Cardiac muscle cell (in vitro differentiated cells and primary cell): ENCODE measurements around the gene CCDC97. TPM values are rescaled to one million over a fixed set of nuclear protein-coding genes. Genes with fewer than 3 reads are reported as not detected.

Source experiments
- DNase-seq, 2 donors: peaks; one replicate each; pipeline versions ENCODE4 v3.0.0 to v3.0.0-alpha.2; 2010 to 2017; ENCODE audit warnings: low read depth in 1 of 2, low spot score in 1 of 2
- H3K27ac ChIP-seq: fragments of 200-600 bp; sonication (generic); 2 replicates; pipeline ENCODE4 v1.5.1; 2016
- H3K27me3 ChIP-seq: fragments of 200-600 bp; sonication (generic); 2 replicates; pipeline ENCODE4 v1.6.0; 2016; ENCODE audit warnings: control low read depth
- H3K36me3 ChIP-seq: fragments of 200-600 bp; sonication (generic); 2 replicates; pipeline ENCODE4 v1.5.1; 2016; ENCODE audit warnings: control low read depth
- H3K4me1 ChIP-seq: fragments of 200-600 bp; sonication (generic); 2 replicates; pipeline ENCODE4 v1.8.1; 2017; ENCODE audit warnings: low read depth, mild to moderate bottlenecking, mixed run types
- H3K4me3 ChIP-seq: fragments of 200-600 bp; sonication (generic); 2 replicates; pipeline ENCODE4 v1.5.1; 2016; ENCODE audit warnings: mild to moderate bottlenecking
- H3K9me3 ChIP-seq: fragments of 200-600 bp; sonication (generic); 2 replicates; pipeline ENCODE4 v1.5.1; 2017; ENCODE audit warnings: low read depth, mild to moderate bottlenecking, control low read depth
- polyA plus RNA-seq: library from polyadenylated mRNA; unstranded; fragments of >200 nt; fragmentation: Nextera tagmentation; extraction: Ambion mirVana; gene quantifications from 2 replicates; pipeline ENCODE4 v1.2.1, GENCODE V29; 2016
- total RNA-seq: library from RNA; depleted of rRNA; stranded (reverse); fragments of >200 nt; gene quantifications from 2 replicates; pipeline ENCODE4 v1.2.3, GENCODE V29; 2016
- TF ChIP-seq, protein P1 (sequence below): IDR thresholded peaks from 2 replicates; pipeline ENCODE4 v1.5.1; 2012; ENCODE audit warnings: low read depth, mild to moderate bottlenecking, low read length

The CCDC97 gene
- total and polyA plus RNA-seq, 2 experiments from 2014 or later = 24.6 to 29.7 TPM

- no peak overlapping the region for H3K4me3 ChIP-seq
- peaks cover 21% of the 10 kb centered on the region for H3K4me1 ChIP-seq
- H3K27ac ChIP-seq = no peak overlapping the region
- H3K27me3 ChIP-seq = no peaks in the 10 kb centered on the region
- no peaks in the 10 kb centered on the region for H3K9me3 ChIP-seq
- H3K36me3 ChIP-seq = peaks cover 19% of the 10 kb centered on the region
- no peak for DNase-seq
- TF ChIP-seq, protein P1, sequence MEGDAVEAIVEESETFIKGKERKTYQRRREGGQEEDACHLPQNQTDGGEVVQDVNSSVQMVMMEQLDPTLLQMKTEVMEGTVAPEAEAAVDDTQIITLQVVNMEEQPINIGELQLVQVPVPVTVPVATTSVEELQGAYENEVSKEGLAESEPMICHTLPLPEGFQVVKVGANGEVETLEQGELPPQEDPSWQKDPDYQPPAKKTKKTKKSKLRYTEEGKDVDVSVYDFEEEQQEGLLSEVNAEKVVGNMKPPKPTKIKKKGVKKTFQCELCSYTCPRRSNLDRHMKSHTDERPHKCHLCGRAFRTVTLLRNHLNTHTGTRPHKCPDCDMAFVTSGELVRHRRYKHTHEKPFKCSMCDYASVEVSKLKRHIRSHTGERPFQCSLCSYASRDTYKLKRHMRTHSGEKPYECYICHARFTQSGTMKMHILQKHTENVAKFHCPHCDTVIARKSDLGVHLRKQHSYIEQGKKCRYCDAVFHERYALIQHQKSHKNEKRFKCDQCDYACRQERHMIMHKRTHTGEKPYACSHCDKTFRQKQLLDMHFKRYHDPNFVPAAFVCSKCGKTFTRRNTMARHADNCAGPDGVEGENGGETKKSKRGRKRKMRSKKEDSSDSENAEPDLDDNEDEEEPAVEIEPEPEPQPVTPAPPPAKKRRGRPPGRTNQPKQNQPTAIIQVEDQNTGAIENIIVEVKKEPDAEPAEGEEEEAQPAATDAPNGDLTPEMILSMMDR = no peak
These were observed 9.7 kb downstream of the CCDC97 start for GRCh38 chr19:41319500-41320184.

GRCh38 chr19:41320185-41320518 lies 10.2 kb downstream of the CCDC97 start:
- no peaks in the 10 kb centered on the region for H3K9me3 ChIP-seq
- TF ChIP-seq, protein P1 = no peak
- H3K36me3 ChIP-seq = peaks cover 19% of the 10 kb centered on the region
- no peak overlapping the region for H3K4me3 ChIP-seq
- no peaks in the 10 kb centered on the region for H3K27me3 ChIP-seq
- no peak for DNase-seq
- H3K4me1 ChIP-seq = peaks cover 26% of the 10 kb centered on the region
- H3K27ac ChIP-seq = no peak overlapping the region

DNA sequence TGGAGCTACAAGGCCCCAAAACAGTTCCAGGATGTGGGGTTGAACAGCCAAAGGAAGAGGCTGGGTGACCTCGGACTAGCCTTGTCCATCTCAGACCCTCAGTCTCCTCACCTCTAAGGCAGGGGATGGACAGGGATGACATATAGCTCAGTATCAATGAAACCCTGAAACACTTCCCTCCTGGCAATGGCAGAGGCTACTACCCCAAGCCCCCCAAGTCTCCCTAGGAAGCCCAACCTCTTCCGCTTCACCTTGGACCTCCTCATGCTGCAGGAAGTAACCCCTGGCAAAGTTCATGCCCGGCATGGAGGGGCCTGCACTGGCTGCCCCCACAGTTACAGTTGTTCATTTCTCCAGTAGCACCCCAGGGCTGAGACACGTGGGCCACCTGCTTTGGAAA lies 10.6 kb downstream of the CCDC97 start:
- TF ChIP-seq, protein P1 = no peak
- Histone ChIP-seq H3K4me1 (peaks cover 28% of the 10 kb centered on the region), H3K36me3 (peaks cover 19% of the 10 kb centered on the region)

DNA sequence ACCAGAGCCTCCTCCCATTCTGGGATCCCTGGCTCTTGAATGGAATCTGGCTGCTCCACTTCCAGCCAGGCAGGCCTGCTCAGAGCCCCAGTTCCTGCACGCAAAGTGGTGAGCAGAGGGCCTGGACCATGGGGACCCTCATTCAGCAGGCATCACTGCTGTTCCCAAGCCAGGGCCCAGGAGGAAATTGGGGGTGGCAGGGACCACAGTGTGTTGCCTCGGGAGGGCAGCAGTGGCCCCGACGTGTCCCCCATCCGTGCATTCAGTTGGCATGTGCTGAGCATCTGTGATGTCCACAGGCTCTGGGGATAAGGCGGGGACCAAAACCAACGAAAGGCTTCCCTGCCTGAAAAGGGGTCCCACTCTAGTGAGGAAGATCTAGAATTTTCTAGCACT lies 11.2 kb downstream of the CCDC97 start:
- Histone ChIP-seq H3K4me1 (peaks cover 34% of the 10 kb centered on the region), H3K27me3 (no peaks in the 10 kb centered on the region), H3K36me3 (peaks cover 17% of the 10 kb centered on the region), H3K27ac (peak overlapping the region; percentile 15), H3K9me3 (no peaks in the 10 kb centered on the region), H3K4me3 (no peak overlapping the region)
- DNase-seq = no peak
- TF ChIP-seq, protein P1 = no peak

More for the DNA sequence above, 10.6 kb downstream of the CCDC97 start:
- Histone ChIP-seq H3K9me3 (no peaks in the 10 kb centered on the region), H3K27ac (peak overlapping the region; percentile 15), H3K4me3 (no peak overlapping the region), H3K27me3 (no peaks in the 10 kb centered on the region)
- DNase-seq = no peak

DNA sequence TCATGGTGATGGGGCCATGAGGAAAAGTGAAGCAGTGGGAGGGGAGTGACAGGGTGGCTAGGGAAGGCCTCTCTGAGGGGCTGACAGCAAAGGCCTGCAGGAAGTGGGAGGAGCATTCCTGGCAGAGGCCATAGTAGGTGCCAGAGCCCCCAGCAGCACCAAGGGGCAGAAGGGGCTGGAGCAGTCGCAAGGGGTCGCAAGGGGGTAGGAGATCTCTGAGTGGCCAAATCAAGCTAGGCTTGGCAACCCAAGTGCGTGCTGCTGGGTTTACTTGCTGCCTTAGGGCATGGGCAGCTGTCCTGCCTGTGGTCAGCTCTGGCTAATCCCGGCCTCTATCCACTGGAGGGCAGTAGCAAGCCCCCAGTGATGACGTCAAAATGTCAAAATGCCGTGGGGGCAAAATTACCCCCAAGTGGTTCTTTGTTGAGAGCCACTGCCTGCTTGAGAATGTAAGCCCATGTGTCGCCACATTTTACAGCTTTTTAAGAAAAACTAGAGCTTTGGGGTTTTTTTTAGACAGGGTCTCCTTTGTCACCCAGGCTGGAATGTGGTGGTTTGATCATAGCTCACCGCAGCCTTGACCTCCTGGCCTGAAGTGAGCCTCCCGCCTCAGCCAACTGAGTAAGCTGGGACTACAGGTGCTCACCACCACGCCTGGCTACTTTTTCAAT lies 11.8 kb downstream of the CCDC97 start:
- peaks cover 36% of the 10 kb centered on the region for H3K4me1 ChIP-seq
- peak; percentile 66 to 85 for DNase-seq
- H3K27ac ChIP-seq = peak overlapping the region; percentile 84
- peaks cover 12% of the 10 kb centered on the region for H3K36me3 ChIP-seq
- H3K9me3 ChIP-seq = no peaks in the 10 kb centered on the region
- H3K27me3 ChIP-seq = no peaks in the 10 kb centered on the region
- no peak overlapping the region for H3K4me3 ChIP-seq
- TF ChIP-seq, protein P1 = peak; percentile 82
